ENCODE data around the gene KRTAP1-5. TPM values are rescaled to one million over a fixed set of nuclear protein-coding genes. Genes with fewer than 3 reads are reported as not detected.

KRTAP1-5 gene
- total and polyA plus RNA-seq, 4 donors: not detected

- Histone ChIP-seq H3K27ac (ENCODE audit: low read depth in 1 of 2, low read length in 2 of 2) (no peak within 1 kb of the TSS), H3K4me1 (ENCODE audit: control insufficient read depth in 4 of 4, insufficient read depth in 4 of 4, low read length in 3 of 4) (no peaks in the 10 kb centered on the region), H3K36me3 (ENCODE audit: control insufficient read depth in 4 of 4, insufficient read depth in 3 of 4, low read depth in 1 of 4, low read length in 3 of 4) (no peaks in the 10 kb centered on the region), H3K4me3 (ENCODE audit: low read depth in 1 of 3, low read length in 3 of 3) (no peak within 1 kb of the TSS), H3K27me3 (ENCODE audit: control insufficient read depth in 4 of 4, insufficient read depth in 4 of 4, low read length in 3 of 4) (peaks cover 0 to 3% (median 0%) of the 10 kb centered on the region in 4 donors), H3K9ac (ENCODE audit: low read depth in 1 of 2, low read length in 2 of 2) (no peak within 1 kb of the TSS), H3K9me3 (ENCODE audit: control insufficient read depth in 4 of 4, low read length in 3 of 4) (no peaks in the 10 kb centered on the region)
- WGBS: 66% methylated on average over 12 of the region's 12 CpGs
- DNase-seq (ENCODE audit: low spot score): no peak
- TF ChIP-seq HNF4A (conservative IDR thresholded peaks at IDR 0.05) (no peak), TAF1 (conservative IDR thresholded peaks at IDR 0.05) (no peak)
- TF ChIP-seq, protein P1, sequence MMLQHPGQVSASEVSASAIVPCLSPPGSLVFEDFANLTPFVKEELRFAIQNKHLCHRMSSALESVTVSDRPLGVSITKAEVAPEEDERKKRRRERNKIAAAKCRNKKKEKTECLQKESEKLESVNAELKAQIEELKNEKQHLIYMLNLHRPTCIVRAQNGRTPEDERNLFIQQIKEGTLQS (IDR thresholded peaks at IDR 0.05): no peak
Measured at GRCh38 chr17:41029633-41030245, 2.7 kb upstream of the KRTAP1-5 start, which contains the start of gene KRTAP1-4. TSS of gene KRTAP1-4 (minus strand) at chr17:41030195. CDS start at chr17:41030078, 117 bp downstream.

GRCh38 chr17:41024697-41025096 is 2.3 kb downstream of the KRTAP1-5 start:
- no peak for TF ChIP-seq ZBTB33 (IDR thresholded peaks at IDR 0.05)
- TF ChIP-seq NR2F2 (IDR thresholded peaks at IDR 0.05): no peak
- no peak for TF ChIP-seq REST (IDR thresholded peaks at IDR 0.05)
- no peak for TF ChIP-seq TAF1 (conservative IDR thresholded peaks at IDR 0.05)
- TF ChIP-seq FOXA2 (IDR thresholded peaks at IDR 0.05): no peak
- TF ChIP-seq, protein P1 (IDR thresholded peaks at IDR 0.05): no peak
- no peak for TF ChIP-seq SP1 (IDR thresholded peaks at IDR 0.05)
- TF ChIP-seq, protein P2, sequence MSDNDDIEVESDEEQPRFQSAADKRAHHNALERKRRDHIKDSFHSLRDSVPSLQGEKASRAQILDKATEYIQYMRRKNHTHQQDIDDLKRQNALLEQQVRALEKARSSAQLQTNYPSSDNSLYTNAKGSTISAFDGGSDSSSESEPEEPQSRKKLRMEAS (IDR thresholded peaks at IDR 0.05): no peak
- TF ChIP-seq EGR1 (IDR thresholded peaks at IDR 0.05; ENCODE audit: low read depth in 2 of 2): no peak
- no peak for TF ChIP-seq JUND (IDR thresholded peaks at IDR 0.05)
- 68% methylated on average over 3 of the region's 3 CpGs for WGBS

More at GRCh38 chr17:41024697-41025096, 2.3 kb downstream of the KRTAP1-5 start:
- Histone ChIP-seq H3K9ac (ENCODE audit: low read depth in 1 of 2, low read length in 2 of 2) (no peak overlapping the region), H3K4me3 (ENCODE audit: low read depth in 1 of 3, low read length in 3 of 3) (no peak overlapping the region), H3K27me3 (ENCODE audit: control insufficient read depth in 4 of 4, insufficient read depth in 4 of 4, low read length in 3 of 4) (peaks cover 0 to under 1% (median 0%) of the 10 kb centered on the region in 4 donors), H3K27ac (ENCODE audit: low read depth in 1 of 2, low read length in 2 of 2) (no peak overlapping the region), H3K36me3 (ENCODE audit: control insufficient read depth in 4 of 4, insufficient read depth in 3 of 4, low read depth in 1 of 4, low read length in 3 of 4) (no peaks in the 10 kb centered on the region), H3K9me3 (ENCODE audit: control insufficient read depth in 4 of 4, low read length in 3 of 4) (peaks cover 0 to 11% (median 2%) of the 10 kb centered on the region in 4 donors), H3K4me1 (ENCODE audit: control insufficient read depth in 4 of 4, insufficient read depth in 4 of 4, low read length in 3 of 4) (no peaks in the 10 kb centered on the region)
- no peak for DNase-seq (ENCODE audit: low spot score)

All from liver (tissue), 9 donors.